Right renal pelvis (tissue), 4 donors: ENCODE measurements around the gene CARNS1. TPM values are rescaled to one million over a fixed set of nuclear protein-coding genes. Genes with fewer than 3 reads are reported as not detected.

Source experiments
- DNase-seq, 4 donors: peaks; one replicate each; pipeline ENCODE4 v3.0.0-alpha.2; 2013; ENCODE audit warnings: low read depth in 4 of 4, low spot score in 3 of 4, missing footprints in 1 of 4
- polyA plus RNA-seq, 4 donors: library from polyadenylated mRNA; unstranded; fragments of 120-200 nt; gene quantifications; one replicate each; pipeline ENCODE4 v1.2.1, GENCODE V29; 2013; ENCODE audit not compliant: insufficient read length in 4 of 4

Gene CARNS1
- polyA plus RNA-seq, 4 donors: 1.7 to 2.5 (median 2.3) TPM

DNA sequence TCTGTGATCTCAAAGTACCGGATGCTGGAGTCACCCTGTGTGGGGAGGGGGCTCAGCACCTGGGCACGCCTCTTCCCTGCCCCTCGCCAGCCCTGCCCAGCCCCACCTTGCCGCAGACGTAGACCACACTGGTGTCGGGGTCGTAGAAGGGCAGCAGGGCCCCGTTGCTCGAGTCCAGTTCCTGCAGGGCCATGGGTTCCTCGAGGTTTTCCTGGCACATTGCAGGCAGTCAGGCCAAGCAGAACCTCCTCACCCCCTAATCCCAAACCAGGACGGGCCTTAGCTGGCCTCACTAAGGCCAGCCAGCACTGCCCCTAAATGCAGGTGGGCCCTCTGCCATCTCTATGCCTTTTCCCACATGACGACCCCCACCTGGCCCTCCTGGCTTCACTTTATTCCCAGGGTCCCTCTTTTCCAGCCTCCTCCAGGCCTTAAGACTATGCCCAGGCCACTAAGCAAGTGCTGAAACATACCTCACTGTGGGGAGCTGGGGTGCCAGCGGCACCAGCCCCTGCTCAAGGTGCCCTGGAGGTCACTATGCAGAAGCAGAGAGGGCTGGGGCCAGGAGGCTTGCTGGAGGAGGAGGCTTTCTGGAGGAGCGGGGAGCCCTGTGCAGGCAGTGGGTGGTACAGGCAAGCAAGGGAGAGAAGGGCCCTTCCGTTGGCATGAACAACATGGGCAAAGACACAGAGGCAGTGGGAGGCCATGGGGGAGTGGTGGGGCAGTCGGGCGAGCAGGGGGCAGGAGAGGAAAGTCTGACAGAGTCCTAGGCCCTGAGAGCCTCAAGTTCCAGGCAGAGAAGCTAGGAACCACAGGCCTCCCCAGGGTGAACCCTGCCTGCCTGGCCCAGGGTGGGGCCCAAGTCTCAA, 25.0 kb downstream of the CARNS1 start:
- no peak for DNase-seq

- DNase-seq: no peak
Measured at GRCh38 chr11:67441098-67441563, 25.7 kb downstream of the CARNS1 start.

DNA sequence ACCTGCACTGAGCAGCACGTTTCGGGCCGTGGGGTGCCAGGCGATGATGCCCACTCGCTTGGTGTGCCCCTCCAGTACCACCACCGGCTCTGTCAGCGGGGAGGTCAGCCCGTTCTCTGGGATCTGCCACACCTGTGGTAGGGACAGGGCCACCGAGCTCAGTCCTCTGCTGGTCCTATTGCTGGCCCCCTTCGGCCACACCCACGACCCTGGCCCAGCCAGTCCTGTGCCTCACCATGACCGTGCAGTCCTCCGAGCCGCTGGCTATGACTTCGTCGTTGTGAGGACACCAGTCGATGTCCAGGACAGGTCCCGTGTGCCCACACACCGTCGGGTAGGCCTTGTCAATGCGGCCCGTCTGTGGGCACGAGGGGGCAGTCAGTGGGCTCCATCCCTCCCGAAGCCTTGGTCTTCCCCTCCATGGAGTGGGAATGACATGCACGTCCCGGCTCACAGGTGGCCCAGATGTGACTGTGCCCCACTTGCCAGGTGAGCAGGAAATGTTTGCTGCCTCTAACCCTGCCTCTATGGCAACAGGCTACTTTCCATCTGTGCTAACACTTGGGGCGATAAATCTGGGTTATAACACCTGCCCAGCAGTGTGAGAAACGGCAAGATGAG, 26.4 kb downstream of the CARNS1 start:
- no peak for DNase-seq

DNA sequence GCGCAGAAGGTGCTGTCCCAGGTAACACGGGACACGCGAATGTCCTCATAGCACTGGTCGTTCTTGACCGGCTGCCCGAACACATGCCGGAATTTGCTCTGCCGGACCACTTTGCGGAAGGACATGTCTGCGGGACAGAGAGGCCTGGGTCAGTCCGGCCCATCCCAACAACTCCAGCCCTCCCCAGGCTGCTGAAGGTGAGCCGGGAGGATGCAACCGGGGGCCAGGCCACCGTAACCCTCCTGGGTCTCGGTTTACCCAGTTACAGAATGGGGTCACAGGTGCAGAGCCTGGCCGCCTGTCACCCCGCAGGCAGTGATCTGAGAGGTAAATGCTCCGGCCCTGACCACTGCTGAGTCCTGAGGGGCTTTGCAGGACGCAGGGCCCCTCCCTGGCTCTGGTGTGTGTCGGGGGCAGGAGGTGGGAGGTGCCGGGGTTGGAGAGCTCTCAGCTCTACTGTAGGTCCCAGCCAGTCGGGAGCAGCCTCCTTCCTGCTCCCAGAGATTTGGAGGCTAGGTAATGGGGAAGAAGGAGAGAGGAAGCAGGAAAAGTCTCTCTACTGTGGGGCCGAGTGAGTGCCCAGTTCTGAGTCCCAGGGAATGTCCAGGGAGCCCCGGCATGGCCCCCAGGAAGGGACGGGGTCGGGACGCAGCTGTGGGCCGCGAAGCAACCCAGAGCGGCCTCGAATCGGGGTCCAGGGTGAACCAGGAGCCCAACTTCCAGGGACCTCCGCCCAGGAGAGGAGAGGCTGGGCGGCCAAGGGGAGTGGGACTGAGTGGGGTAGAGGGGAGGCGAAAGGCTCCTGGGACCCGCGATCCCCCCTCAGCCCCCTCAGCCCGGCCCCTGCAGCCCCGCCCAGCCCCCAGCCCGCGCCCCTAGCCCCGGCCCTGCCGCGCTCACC, 27.3 kb downstream of the CARNS1 start:
- DNase-seq: no peak

- no peak for DNase-seq
Measured at GRCh38 chr11:67445515-67445914, 30.0 kb downstream of the CARNS1 start.

DNA sequence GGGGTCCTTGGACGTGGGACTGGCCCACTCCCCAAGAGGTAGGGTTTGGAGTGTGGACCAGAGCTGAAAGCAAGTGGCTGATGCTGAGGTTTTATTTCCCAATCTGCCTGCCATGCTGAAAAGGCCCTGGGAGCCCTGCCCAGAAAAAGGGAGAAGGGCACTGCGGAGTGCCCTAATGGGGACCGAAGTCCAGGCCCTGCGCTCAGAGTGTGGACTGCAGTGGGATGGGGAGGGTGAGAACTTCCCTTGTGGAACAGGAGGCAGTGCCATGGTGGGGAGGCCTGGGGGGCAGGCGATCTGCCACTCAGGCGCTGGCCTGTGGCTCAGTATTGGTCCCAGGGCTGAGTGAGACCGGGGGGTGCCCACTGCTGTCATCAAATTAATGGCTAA, 32.7 kb downstream of the CARNS1 start:
- DNase-seq: no peak

DNA sequence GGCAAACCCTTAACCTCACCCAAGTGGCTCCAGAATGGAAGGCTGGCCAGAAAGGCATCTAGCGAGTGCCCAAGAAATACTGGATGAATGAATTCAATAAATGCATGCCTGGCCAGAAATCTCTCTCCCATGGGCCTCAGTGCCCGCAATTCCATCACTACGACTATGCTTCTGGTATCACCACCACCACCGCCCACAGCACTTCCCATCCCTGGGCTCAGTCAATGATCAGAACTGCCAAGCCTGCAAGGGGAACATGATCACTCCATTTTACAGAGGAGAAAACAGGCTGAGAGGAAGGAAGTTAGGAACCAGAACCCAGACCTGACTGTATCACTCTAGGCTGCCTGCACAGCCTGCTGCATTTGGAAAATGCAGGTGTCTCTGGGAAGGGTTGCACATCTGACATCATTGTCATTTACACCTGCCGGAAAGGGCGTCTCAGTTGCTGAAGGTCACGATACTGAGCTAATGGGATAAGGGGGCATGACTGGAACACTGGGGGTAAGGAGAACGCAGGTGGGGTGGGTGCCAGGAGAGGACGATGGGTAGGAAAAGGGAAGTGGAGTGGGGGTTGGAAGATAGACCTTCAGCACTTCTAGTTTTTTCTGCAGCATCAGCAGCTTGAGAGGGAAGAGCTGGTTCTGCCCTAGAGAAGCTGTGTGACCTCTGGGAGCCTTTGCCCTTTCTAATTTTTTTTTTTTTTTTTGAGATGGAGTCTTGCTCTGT, 33.8 kb downstream of the CARNS1 start:
- no peak for DNase-seq

- DNase-seq: no peak
Measured at GRCh38 chr11:67450796-67451657, 35.5 kb downstream of the CARNS1 start.

GRCh38 chr11:67451658-67451976, 36.1 kb downstream of the CARNS1 start:
- DNase-seq: no peak

GRCh38 chr11:67452141-67452952, 36.9 kb downstream of the CARNS1 start, which contains the start of gene GPR152:
TSS of gene GPR152 (minus strand) at chr11:67452729. CDS start at chr11:67452724, 5 bp downstream.
- DNase-seq: no peak

- no peak for DNase-seq
Measured at GRCh38 chr11:67453816-67454732, 38.6 kb downstream of the CARNS1 start.

DNA sequence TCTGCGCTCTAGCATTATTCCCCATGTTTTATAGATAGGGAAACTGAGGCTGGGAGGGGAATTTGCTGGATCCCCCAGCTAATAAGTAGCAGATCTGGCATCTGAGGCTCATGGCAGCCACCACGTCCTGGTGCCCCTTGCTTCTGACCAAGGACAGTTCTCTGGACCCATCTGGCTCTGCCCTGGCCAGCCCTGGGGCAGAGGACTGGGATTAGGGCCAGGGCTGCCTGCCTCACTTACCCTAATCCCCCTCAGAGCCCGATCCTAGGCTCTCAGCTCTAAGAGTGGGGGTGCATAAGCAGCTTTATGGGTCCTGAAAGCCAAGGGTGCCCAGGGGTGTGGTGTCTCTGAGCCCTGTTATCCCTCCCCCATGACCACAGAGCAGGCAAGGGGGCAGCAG, 39.6 kb downstream of the CARNS1 start, which contains the start of gene CABP4:
CABP4 (plus strand) TSS at position 301 of the 400 bp plus-strand sequence; CDS start at position 371, 70 bp downstream.
- no peak for DNase-seq

DNA sequence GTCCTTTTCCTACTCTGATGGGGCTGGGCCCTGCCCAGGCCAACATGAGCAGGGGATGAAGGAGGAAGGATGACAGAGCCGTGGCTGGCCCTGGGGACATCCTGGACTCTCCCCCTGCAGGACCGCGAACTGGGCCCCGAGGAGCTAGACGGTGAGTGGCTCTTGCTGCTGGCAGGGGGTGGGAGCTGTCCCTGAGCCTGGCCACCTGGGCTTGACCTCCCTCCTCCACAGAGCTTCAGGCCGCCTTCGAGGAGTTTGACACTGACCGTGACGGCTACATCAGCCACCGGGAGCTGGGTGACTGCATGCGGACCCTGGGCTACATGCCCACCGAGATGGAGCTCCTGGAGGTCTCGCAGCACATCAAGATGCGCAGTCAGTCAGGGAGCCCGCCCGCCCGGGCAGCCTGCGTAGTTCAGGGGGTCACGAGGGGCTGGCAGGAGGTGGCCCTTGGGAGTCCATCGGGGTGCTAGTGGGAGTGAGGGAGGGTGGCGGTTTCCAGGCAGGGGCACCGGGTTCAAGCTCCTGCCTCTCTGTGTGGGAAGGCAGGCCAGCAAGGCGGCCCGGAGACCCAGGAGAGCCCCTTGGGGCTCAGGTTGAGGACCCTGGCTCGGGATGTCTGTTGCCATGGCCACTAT, 40.7 kb downstream of the CARNS1 start:
- no peak for DNase-seq

GRCh38 chr11:67457453-67457852, 42.0 kb downstream of the CARNS1 start:
- no peak for DNase-seq

GRCh38 chr11:67458266-67458665, 42.8 kb downstream of the CARNS1 start:
- DNase-seq: no peak

DNA sequence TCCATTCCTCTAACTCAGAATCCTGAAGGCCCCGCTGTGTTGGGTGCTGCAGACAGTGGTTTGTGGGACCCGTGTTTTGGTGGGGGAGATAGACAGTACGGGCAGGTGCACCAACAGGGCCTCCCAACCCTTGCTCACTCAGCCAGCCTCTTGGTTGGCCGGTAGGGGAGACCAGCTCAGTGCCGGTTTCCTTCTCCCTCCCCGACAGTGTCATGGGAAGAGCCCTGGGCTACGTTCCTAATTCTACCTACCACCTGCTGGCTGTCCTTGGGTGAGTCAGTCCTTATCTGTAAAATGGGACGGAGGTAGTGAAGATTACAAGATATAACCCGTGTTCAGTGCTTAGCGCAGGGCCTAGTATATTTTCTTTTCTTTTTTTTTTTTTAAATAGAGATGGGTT, 47.7 kb downstream of the CARNS1 start:
- no peak for DNase-seq
